Adipose tissue (tissue), 3 donors: Measurements from ENCODE around the gene C10orf62. TPM values are rescaled to one million over a fixed set of nuclear protein-coding genes. Genes with fewer than 3 reads are reported as not detected.
"Not testable (repeated sequence)": the region's sequence is repeated elsewhere in the genome, so short reads cannot be mapped to it uniquely, and the experiment has no call there.

Source experiments
- H3K27ac ChIP-seq: one replicate; pipeline ENCODE4 v1.5.1; 2013; ENCODE audit warnings: low read depth, low read length
- WGBS, 3 donors: extraction: QIAGEN DNeasy Blood & Tissue Kit; methylation state at CpG; one replicate each; pipeline ENCODE4 v1.1.7; 2013; 5-methylcytosine and 5-hydroxymethylcytosine counted together
- polyA plus RNA-seq, 3 donors: library from polyadenylated mRNA; stranded (reverse); fragments of 200-250 nt; gene quantifications; one replicate each; pipeline ENCODE4 v1.2.3, GENCODE V29; 2013
- donor health status: healthy with polysubstance abuse.
- donor health status: Bipolar disorder and iron deficiency.
- donor health status: healthy.

Gene C10orf62
- polyA plus RNA-seq, 3 donors: 0.10 TPM; not detected in 2

DNA sequence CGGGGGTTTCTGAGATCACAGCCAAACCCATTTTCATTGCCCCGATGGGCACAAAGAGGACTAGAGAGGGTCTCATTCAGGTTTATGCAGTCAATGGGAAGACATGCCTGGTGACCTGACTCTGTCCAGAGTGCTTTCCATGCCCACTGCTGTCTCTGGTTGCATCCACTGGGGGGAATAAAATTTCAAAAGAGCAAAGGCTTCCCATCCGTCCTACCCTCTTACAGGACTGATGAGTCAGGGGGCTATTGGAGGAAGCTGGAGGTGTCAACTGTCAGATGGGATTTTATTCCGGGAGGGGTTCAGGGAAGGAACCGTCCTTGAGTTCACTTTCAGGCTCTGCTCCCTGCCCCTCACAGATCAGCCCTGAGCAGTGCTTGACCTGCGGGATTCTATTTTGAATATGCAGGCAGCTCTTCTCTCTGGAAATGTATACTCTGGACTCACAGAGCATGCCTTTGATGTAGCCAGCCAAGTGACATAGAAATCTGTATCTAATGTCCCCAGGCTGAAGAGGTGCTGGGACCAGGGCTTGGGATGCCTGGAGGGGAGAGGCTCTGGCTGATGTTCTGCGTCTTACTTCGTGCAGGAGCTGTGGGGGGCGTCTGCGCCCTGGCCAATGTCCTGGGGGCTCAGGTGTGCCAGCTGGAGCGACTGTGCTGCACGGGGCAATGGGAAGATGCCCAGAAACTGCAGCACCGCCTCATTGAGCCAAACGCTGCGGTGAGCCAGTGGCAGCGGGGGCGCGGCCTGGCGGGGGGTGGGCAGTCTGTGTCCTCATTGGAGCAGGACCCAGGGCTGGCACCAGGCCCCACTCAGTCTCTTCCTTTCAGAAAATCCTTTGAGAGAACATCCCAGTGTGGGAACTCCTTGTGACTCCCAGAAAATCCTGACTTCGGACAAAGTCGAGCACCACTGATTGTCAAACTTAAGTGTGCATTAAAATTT lies 12.0 kb downstream of the C10orf62 start:
- H3K27ac ChIP-seq: no peak overlapping the region
- 82 to 86% (median 85%) methylated on average over 20 to 21 of the region's 21 CpGs for WGBS, 3 donors

DNA sequence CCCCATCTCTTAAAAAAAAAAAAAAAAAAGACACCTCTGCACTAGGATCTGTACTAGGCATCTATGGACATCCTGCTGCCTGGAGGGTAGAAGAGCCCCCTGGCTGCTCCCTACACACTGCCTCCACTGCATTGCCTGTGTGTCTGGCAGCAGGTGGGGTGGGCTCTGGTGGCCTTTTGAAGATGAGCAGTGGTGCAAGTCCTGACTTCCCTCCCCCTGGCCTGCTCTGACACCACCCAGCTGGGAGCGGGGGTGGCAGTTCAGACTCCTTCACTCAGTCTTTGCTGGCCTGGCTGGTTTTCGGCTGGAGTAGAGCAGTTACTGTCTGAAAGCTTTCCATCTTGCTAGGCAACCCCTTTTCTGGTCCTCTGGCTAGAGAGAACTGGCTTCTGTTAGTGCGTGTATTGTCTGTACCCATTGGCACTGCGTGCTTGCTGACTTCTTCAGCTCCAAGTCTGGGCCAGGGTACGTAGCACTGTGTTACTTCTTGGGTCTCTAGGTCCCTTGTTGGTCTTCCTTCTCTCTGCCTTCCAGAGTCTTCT lies 17.6 kb downstream of the C10orf62 start:
- no peak overlapping the region for H3K27ac ChIP-seq
- 93 to 94% (median 93%) methylated on average over 5 of the region's 5 CpGs for WGBS, 3 donors

DNA sequence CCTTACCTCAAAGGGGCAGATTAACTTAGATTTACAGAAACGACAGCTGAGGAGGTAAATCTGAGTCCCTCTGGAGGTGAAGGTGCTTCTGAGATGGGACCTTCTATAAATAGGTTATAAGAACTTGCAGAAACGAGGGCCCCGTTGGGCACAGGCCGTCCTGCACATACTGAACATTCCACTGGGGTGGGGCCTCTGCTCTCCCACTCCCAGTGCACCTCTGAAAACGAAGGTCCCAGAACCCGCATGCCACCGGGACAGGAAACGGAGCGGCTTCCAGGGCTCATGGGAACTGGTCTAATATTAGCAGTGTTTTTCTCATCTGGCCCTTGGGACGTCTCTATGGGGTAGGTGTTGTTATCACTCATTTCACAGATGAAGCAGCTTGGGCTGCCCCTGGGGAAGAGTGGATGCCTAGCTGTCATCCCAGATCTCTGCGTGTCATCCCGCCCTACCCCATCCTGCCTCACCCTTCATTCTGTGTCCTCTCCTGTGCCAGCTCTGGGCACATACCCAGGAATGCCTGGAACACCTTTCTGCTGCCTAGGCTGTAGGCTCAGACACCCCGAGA lies 19.6 kb downstream of the C10orf62 start:
- no peak overlapping the region for H3K27ac ChIP-seq
- WGBS, 3 donors: 77 to 86% (median 78%) methylated on average over 13 of the region's 13 CpGs

DNA sequence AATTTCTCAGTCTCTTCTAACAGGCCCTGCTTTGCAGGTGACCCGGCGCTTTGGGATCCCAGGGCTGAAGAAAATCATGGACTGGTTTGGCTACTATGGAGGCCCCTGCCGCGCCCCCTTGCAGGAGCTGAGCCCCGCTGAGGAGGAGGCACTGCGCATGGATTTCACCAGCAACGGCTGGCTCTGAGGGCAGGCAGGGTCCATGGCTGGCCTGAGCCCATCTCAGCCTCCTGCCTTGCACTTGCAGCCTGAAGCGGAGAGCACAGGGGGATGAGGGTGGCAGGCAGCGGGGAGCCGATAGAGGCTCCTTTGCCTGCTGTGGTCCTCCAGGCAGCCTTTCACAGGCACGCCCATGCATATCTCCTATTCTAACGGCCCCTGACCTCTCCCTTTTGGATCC lies 22.0 kb downstream of the C10orf62 start:
- no peak overlapping the region for H3K27ac ChIP-seq
- 87 to 91% (median 90%) methylated on average over 12 of the region's 12 CpGs for WGBS, 3 donors

DNA sequence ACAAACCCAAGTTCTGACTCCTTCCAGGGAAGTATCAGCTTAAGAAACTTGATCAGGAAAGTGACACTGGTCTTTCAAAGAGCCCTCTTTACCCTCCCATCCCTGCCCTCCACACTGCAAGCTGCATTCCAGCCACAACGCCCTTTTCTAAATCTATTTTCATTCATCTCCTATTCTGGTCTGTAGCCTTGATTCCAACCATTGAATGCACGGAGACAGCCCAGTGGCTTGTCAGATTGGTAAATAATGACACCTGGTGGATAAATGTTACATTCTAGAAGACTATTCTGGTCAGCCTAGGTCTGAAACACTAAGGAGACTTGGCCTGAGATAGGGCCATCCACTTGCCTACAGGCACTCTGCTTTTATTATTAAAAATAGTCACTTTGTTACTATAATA lies 22.9 kb downstream of the C10orf62 start:
- 25 to 40% (median 39%) methylated on average over 2 of the region's 2 CpGs for WGBS, 3 donors
- H3K27ac ChIP-seq: no peak overlapping the region

DNA sequence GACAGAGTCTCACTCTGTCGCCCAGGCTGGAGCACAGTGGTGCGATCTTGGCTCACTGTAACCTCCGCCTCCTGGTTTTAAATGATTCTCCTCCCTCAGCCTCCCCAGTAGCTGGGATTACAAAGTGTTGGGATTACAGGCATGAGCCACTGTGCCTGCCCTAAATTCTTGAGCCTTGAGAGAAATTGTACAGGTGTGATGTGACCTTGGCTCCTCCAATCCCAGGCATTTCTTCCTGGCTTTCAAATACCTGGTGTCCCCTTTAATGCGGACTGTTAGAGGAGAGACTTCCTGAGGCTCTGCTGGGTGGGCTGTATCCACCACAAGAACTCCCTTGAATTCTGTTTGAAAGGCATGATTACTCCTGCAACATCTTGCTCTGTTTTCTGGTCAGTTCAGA lies 28.8 kb downstream of the C10orf62 start:
- 75 to 93% (median 87%) methylated on average over 4 of the region's 4 CpGs for WGBS, 3 donors
- no peak overlapping the region for H3K27ac ChIP-seq

DNA sequence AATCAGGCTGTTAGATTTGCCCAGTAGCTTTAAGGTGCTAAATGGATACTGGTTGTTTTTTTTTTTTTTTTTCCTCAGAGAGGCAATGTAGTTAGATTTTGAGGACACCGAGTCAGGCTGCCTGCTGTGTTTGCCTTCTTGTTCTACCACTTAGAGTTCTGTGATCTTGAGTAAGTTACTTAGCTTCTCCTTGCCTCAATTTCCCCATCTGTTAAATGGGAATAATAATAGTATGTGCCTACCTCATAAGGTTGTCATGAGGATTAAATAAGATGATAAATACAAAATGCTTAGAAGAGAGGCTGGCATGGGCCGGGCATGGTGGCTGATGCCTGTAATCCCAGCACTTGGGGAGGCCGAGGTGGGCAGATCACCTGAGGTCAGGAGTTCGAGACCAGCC lies 29.2 kb downstream of the C10orf62 start:
- 85 to 96% (median 95%) methylated on average over 3 to 4 of the region's 4 CpGs for WGBS, 3 donors
- no peak overlapping the region for H3K27ac ChIP-seq

DNA sequence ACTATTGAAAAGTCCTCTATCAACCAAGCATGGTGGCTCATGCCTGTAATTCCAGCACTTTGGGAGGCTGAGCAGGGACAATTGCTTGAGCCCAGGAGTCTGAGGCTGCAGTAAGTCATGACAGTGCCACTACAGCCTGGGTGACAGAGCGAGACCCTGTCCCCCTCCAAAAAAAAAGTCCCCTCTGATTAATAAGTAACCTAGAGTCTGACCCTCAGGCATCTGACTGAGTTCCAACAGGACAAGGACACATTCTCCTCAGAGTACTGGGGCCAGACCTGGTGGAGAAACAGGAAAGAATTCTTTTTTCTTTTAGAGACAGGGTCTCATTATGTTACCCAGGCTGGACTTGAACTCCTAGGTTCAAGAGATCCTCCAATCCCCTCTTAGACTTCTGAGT lies 33.8 kb downstream of the C10orf62 start:
- WGBS, 3 donors: 38 to 98% (median 92%) methylated on average over 1 of the region's 1 CpG
- H3K27ac ChIP-seq: no peak overlapping the region

DNA sequence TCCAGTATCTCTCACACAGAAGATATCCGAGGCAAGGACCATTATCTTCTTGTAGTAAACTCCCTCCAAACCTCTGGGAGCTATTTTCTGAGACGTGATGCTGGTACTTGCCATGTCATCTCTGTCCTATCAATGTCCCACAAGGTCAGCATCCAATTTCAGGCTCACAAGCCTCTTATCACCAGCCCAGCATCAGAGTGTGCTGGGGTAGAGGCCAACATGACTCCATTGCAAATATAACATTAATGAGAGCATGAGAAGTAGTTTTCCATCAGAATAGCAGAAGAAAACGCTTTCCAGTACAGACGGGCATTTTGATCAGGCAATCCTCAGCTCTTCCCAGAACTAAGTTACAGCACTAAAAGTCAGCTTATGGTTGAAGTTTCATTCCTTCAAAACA lies 38.2 kb downstream of the C10orf62 start:
- no peak overlapping the region for H3K27ac ChIP-seq
- WGBS, 3 donors: 64 to 82% (median 75%) methylated on average over 4 of the region's 4 CpGs

DNA sequence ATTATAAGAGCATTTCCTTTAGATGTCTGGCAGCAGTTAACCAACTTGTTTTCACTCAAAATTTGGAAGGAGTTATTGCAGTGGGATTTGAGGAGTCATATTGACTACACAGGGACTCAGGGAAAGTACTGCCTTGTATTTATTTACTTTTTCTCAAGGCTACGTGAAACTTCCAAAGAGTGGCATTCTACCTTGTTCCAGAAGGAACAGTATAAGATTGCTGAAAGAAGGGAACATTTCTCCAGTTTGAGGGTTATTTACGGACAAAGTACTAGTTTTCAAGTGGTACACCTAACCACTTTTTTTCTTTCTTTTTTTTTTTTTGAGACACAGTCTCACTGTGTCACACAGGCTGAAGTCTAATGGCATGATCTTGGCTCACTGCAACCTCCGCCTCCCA lies 38.7 kb downstream of the C10orf62 start:
- no peak overlapping the region for H3K27ac ChIP-seq
- 70 to 92% (median 89%) methylated on average over 3 of the region's 3 CpGs for WGBS, 3 donors

DNA sequence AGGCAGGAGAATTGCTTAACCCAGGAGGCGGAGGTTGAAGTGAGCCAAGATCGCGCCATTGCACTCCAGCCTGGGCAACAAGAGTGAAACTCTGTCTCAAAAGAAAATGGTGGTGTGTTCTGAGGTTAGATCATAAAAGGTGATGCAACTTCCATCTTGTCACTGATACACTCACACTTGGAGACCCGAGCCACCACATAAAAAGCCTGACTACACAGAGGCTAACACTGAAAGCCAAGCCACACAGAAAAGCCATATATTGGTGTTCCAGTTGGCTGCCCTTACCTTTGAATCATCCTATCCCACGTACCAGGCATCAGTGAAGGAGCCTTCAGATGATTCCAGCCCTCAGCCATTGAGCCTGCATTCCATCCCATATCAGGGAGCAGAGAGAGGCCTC lies 39.8 kb downstream of the C10orf62 start:
- WGBS, 3 donors: 91 to 99% (median 96%) methylated on average over 5 of the region's 5 CpGs
- H3K27ac ChIP-seq: no peak overlapping the region

DNA sequence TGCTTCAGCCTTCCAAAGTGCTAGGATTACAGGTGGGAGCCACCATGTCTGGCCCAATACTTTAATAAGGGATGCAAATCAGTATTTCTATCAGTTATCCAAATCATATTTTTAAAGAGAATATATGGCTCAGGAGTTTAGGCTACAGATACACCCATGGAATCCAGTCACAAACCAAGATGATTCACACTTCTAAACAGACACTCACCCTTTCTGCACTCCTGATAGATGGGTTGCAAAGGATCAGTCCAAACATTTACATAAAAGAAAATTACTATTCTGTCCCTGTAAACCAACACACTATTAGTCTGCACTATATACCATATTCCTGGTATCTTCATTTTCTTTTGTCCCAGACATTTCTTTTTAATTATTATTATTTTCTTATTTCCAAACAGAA lies 41.6 kb downstream of the C10orf62 start:
- H3K27ac ChIP-seq: no peak overlapping the region

DNA sequence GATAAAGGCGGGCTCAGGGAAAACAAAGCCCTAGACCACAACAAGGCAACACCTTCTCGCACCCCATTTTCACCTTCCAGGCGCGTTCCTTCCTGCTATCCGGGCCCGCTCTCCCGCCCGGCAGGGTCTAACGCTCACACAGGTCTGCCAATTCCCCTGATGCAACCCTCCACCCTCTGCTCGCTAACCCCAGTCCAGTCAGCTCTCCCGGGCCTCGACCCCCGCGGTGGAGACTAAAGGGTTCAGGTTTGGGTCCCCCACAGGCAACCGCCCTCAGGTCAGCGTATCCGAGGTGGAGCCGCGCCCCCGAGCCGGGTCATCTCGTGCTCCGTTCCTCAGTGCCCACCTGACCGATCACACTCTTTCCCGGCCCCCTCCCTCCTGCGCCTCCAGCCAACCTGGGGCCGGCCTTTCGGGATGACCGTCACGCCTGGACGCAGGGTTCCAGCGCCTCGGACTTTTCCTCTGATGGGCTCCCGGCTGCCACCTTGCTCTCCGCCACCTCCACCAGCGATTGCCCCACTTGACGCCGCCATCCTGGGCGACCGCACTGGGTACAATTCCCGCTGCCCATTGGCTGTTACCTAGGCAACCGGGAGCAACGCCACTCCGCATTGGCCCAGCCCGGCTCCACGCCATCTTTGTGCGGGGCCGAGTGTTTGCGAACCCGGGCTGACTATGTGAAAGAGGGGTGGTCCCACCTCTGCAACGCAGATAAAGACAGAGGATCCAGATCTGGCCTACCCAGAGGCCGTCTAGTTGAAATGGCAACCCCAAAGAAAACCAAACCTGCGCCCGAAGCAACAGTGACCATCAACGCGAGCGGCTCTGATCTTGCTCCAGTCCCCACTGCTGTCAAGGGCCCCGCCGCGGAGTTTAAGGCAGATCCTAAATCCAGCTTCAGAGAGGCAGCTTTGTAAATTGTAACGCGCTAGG lies 43.7 kb downstream of the C10orf62 start, which contains the start of gene MORN4:
Gene MORN4, minus strand, starts transcription at position 552 of the 936 bp plus-strand sequence. CDS start 13,847 bp downstream, outside the sequence.
- 2 to 5% (median 4%) methylated on average over 61 to 62 of the region's 62 CpGs for WGBS, 3 donors
- no peak within 1 kb of the TSS for H3K27ac ChIP-seq

DNA sequence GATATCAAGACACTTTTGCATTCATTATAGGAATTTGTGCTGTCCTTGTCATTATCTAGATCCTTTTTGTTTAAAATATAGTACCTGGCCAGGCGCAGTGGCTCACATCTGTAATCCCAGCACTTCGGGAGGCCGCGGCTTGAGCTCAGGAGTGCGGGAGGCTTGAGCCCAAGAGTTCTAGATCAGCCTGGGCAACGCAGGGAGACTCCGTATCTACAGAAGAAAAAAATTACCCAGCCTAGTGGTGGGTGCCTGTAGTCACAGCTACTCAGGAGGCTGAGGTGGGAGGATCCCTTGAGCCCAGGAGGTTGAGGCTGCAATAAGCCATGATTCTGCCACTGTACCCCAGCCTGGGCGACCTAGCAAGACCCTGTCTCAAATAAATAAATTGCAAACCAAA lies 44.4 kb downstream of the C10orf62 start:
- no peak overlapping the region for H3K27ac ChIP-seq
- 57 to 88% (median 88%) methylated on average over 8 of the region's 8 CpGs for WGBS, 3 donors

DNA sequence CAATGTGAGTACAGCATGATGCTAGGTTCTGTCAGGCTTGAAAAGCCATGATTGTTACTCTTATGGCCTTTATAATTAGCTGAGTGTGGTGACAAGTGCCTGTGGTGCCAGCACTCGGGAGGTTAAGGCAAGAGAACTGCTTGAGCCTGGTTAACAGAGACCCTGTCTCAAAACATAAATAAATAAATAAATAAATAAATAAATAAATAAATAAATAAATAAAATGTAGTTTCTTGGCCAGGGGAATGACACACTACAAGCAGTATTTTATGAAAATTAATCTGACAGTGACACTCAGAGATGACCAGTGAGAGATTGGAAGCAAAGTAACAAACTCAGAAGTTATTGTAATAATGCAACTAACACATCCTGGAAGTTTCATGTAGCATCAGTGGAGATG lies 46.1 kb downstream of the C10orf62 start:
- WGBS, 3 donors: 90 to 97% (median 95%) methylated on average over 1 of the region's 1 CpG
- no peak overlapping the region for H3K27ac ChIP-seq

DNA sequence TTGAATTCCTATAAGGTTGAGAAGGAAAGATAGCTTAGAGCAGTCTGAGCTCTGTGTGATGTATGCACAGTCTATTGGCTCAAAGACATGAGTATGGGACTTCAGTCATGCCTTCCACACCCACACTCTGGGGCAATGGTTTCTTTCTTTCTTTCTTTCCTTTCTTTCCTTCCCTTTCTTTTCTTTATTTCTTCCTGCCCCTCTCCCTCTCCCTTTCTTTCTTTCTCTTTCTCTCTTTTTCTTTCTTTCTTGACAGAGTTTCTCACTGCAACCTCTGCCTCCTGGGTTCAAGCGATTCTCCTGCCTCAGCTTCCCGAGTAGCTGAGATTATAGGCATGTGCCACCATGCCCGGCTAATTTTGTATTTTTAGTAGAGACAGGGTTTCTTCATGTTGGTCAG lies 49.6 kb downstream of the C10orf62 start:
- H3K27ac ChIP-seq: not testable (repeated sequence)
- 89 to 95% (median 89%) methylated on average over 3 of the region's 3 CpGs for WGBS, 3 donors

DNA sequence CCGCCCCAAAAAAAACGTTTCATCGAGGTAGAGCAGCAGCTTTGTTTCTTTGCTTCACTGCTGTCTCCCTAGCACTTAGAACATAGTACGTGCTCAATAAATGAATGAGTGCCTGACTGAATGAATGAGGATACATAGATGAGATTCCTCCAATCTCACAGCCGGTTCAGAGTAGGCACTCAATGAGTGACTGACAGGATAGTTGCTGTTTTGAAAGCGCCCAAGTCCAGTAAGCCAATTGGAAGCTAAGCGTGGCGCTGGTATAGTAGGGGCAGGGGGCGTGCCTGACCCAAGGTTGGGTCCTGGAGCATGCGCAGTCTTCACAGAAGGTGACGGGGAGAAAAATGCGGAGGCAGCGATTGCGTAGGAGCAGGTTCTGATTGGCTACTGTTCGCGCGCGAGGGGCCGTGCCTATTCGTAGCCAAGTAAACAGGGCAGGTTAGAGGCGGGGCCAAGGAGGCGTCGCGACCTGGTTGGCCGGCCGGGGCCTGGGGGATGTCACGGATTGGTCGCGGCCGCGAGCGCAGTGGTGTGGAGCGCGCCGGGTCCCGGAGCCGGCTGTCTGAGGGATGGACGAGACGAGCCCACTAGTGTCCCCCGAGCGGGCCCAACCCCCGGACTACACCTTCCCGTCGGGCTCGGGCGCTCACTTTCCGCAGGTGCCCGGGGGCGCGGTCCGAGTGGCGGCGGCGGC lies 50.8 kb downstream of the C10orf62 start, which contains the start of gene PI4K2A:
Gene PI4K2A, plus strand, starts transcription at position 498 of the 694 bp plus-strand sequence. Its CDS starts 72 bp downstream, at position 570.
- 2 to 3% (median 2%) methylated on average over 46 to 54 of the region's 54 CpGs for WGBS, 3 donors
- no peak within 1 kb of the TSS for H3K27ac ChIP-seq
